Stimulated activated CD8-positive, alpha-beta memory T cell treated with anti-CD3 and anti-CD28 coated beads, Interleukin-2, amount 100 ng/mL, for 1 hour (primary cell): ENCODE data around the gene ORAI3.
"Not testable (repeated sequence)": the region's sequence is repeated elsewhere in the genome, so short reads cannot be mapped to it uniquely, and the experiment has no call there.

ENCODE experiments used
- DNase-seq, 2 donors: peaks; one replicate each; pipeline ENCODE4 v3.0.0-alpha.2; 2020; ENCODE audit warnings: low read depth in 2 of 2

Gene ORAI3

GRCh38 chr16:30924076-30924912 is 24.6 kb upstream of the ORAI3 start:
- DNase-seq, result no peak

- no peak for DNase-seq
These were observed 23.8 kb upstream of the ORAI3 start for GRCh38 chr16:30924913-30925631.

DNA sequence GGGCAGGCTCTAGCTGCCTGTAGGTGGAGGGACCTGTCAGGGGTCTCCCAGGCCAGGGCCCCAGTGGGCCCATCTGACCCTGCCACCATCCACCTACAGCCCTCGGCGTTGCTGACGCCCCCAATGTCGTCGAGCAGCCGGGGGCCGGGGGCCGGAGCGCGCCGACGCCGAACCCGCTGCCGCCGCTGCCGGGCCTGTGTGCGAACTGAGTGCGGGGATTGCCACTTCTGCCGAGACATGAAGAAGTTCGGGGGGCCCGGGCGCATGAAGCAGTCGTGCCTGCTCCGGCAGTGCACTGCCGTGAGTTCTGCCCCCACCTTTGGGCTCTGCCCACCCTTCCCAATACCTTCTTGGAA is 23.3 kb upstream of the ORAI3 start:
- no peak for DNase-seq

GRCh38 chr16:30925995-30926811 is 22.7 kb upstream of the ORAI3 start:
- DNase-seq, result no peak

GRCh38 chr16:30926937-30927788 is 21.7 kb upstream of the ORAI3 start:
- no peak for DNase-seq

GRCh38 chr16:30927789-30928378 is 21.0 kb upstream of the ORAI3 start:
- DNase-seq, result no peak

DNA sequence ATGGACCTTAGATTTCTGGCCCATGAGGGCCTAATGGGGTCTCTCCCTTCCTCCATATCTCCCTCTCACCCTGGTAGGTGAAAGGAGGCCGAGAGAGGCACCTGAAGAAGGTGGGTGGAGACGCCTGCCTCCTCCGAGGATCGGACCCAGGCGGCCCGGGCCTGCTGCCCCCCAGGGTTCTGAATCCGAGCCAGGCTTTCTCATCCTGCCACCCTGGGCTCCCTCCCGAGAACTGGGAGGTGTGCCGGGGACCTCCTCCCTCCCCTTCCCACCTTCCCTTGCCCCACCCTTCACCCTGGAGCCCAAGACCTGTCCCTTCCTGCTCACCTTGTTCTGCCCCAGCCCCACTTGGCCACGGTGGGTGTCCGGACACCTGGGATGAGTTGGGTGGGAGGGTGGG is 20.5 kb upstream of the ORAI3 start:
- DNase-seq, result no peak

DNA sequence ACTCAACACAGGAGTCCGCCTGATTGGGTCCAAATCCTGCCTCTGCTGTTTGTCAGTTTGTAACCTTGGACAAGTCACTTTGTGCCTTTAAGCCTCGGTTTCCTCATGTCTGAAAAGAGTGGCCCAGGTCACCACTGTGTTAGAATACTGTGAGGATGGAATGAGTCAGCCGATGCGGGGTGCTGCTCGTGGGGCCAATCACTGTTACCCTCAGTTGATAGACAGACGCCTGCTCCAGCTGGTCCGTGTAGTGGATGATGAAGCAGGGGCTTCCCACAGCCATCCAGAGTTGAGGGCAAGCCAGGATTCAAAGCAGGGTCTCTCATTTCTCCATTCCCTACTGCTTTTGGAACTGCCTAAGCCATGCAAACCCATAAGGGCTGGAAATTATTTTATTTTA is 19.7 kb upstream of the ORAI3 start:
- no peak for DNase-seq

DNA sequence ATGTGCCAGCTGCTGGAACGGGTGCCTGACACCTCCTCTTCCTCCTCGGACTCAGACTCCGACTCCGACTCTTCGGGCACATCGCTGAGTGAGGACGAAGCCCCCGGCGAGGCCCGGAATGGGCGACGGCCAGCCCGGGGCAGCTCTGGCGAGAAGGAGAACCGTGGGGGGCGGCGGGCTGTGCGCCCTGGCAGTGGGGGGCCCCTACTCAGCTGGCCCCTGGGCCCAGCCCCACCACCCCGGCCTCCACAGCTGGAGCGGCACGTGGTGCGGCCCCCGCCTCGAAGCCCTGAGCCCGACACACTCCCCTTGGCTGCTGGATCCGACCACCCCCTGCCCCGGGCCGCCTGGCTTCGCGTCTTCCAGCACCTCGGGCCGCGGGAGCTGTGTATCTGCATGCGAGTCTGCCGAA is 18.7 kb upstream of the ORAI3 start:
- no peak for DNase-seq

DNA sequence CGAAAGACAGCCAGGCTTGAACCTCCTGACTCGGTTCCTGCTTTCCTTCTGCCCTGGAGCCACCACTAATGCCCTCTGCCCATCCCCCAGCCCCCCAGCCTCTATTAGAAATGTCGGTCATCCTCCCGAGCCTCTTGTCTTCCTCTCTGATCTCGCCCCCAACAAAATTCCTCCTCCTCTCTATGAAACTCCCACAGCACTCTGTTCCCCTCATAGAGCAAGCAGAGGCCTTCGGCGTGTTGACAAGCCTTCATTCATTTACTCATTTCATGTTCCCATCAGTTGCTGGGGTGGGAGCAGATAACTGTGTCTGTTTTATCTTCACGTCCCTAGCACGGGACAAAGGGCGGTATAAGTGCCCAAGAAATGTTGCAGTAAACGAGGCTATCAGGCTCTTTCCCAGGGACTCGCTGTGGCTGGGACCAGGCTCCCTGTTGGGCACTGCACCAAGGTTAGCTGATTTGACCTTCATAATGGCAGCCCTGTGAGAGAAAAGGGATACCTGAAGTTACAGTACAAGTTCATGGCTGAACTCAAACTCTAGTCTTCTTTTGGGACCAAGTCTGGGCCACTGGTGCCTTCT is 17.7 kb upstream of the ORAI3 start:
- no peak for DNase-seq

DNA sequence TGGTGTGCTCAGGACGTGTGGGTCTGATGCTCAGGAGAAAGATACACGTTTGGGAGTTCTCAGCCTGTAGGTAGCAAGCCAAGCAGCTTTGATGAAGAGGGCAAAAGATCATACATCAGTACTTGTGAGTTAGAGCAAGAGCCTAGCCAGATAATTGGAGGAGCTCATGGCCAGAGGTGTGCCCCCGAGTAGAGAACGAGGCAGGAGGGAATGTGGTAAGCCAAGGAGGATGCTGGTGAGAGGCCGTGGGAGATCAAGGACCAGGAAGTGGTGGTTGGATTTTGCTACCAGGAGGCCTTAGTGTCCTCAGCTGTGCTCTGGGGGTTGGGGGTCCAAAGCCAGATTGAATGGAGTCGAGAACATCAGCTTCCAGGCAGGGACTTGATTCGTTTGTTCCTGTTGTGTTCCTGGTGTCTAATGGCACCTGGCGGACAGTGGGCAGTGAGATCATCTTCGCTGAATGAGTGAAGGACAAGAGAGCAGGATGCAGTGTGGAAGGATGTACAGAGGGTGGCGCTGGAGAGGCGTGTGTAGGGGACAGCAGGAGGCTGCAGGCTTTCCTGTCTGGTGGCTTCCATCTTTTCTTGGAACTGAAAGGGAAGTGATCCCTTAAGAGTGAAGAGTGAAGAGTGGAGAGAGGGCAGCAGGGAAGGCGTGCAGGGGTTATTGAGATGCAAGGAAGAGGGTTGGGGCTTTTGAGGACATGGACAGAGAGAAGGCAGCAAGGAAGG is 13.9 kb upstream of the ORAI3 start:
- DNase-seq, result no peak

DNA sequence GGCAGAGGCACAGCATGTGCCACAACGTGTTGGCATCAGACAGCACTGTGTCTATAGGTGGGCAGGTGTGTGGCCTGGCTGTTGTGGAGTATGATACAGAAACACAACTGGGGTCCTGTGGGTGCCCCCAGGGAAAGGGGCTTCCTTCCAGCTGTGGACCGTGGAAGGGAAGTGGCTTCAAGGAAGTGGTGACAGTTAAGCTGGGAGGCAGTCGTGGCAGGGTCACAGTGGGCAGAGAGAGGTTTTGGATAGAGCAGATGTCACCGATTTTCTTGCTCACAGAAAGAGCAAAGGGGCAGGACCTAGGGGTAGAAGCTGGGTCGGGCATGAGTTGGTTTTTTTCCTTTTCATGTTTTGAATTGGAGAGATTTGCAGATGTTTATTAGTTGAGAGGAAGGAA is 11.2 kb upstream of the ORAI3 start:
- DNase-seq, result no peak

GRCh38 chr16:30939571-30939970 is 9.3 kb upstream of the ORAI3 start:
- not testable (repeated sequence) for DNase-seq

DNA sequence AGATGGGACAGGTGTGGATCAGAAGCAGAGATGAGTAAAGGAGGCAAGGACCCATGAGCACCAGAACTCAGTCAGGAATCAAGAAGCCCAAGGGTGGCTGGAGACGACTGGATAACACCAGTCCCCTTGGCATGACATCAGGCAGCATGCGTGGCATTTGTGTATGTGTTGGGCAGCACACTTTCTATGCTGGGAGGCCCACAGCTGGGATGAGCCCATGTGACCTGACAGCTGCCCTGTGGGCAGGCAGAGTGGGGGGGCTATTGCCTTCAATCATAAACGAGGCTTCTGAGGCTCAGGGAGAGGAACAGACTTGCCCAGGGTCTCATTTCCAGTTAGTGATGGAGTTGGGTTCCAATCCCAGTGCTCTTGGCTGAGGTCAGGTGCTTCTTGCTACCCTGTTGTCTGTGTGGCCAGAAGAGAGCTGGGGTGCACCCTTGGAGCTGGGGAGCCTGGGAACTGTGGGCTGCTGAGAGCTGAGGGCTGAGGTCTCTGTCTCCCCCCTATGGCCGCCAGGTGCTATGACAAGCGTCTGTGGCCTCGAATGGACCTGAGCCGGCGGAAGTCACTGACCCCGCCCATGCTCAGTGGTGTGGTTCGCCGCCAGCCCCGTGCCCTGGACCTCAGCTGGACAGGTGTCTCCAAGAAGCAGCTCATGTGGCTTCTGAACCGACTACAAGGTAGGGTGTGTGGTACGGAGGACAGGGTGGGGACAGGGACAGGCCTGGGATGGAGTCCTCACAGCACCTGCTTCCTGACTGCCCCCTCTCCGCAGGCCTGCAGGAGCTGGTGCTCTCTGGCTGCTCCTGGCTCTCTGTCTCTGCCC is 7.1 kb upstream of the ORAI3 start:
- DNase-seq, result no peak

GRCh38 chr16:30942426-30942806 is 6.5 kb upstream of the ORAI3 start:
- DNase-seq, result no peak

DNA sequence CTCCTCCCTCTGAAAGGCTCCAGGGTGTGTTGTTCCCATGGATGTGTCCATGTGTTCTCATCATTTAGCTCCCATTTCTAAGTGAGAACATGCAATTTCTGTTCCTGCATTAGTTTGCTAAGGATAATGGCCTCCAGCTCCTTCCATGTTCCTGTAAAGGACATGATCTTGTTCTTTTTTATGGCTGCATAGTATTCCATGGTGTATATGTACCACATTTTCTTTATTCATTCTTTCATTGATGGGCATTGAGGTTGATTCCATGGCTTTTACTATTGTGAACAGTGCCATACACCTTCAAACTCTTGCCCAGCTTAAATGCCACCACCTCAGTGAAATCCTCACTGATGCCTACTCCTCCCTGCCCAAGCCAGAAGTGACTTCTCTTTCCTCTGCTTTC is 4.5 kb upstream of the ORAI3 start:
- DNase-seq, result no peak

- no peak for DNase-seq
These were observed 2.0 kb upstream of the ORAI3 start for GRCh38 chr16:30946671-30947540.

DNA sequence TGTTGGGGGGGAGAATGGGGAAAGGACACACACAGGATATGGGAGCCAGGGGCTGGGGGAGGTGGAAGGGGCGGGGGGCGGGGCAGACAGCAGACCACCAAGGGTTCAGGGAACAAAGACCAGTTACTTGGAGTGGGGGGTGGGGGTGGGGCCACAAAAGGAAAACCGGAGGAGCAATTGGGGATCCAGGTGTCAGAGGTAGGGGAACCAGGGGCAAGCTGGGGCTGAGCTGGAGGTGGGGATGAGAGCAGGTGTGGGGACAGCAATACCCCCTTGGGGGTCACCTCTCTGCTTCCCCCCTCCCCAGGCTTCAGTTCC is 1.4 kb upstream of the ORAI3 start:
- DNase-seq, result no peak
